ENCODE data around the gene FAM43A. TPM values are rescaled to one million over a fixed set of nuclear protein-coding genes. Genes with fewer than 3 reads are reported as not detected.
A peak's percentile ranks its signal among the peaks of the same experiment; 100 is the strongest.

Gene FAM43A
- total and polyA plus RNA-seq, 2 of the 8 experiments (the other 6 are each of a cell fraction or from before 2014, with no cell fraction given), result 2.3 to 2.6 TPM

- Histone ChIP-seq H3K4ac (replicated peaks; ENCODE audit: insufficient read length, low read depth, low read length) (peak overlapping the region; percentile 58), H4K5ac (ENCODE audit: insufficient read length, low read depth, low read length) (peak overlapping the region; percentile 20), H3K27me3 (replicated peaks in 1 of 4; ENCODE audit: control insufficient read depth in 3 of 4, extremely low read depth in 1 of 4, insufficient read depth in 3 of 4, low read length in 3 of 4) (peaks cover 7 to 36% (median 29%) of the 10 kb centered on the region in 4 experiments), H3K56ac (replicated peaks; ENCODE audit: insufficient read length, low read depth, low read length) (peak overlapping the region; percentile 55), H3K9me3 (ENCODE audit: insufficient read depth in 2 of 2, low read depth in 1 of 2, low read length in 1 of 2) (no peaks in the 10 kb centered on the region), H2BK15ac (ENCODE audit: low read length) (peak overlapping the region; percentile 88; the same call in 1 of the 2 replicates), H2BK20ac (ENCODE audit: low read length) (no peak overlapping the region), H2BK12ac (ENCODE audit: low read depth, low read length) (peak overlapping the region; percentile 96; the same call in 1 of the 2 replicates), H3K18ac (ENCODE audit: extremely low read depth, low read length) (peak overlapping the region; percentile 86), H3K79me1 (ENCODE audit: low read depth, low read length) (no peaks in the 10 kb centered on the region), H3K4me3 (ENCODE audit: extremely low read depth in 1 of 4, insufficient read depth in 2 of 4, low read depth in 3 of 4, low read length in 4 of 4) (peak overlapping the region; percentile 42 to 79 (median 70)), H2AK5ac (ENCODE audit: low read depth, low read length) (no peak overlapping the region), H3K36me3 (ENCODE audit: control insufficient read depth in 2 of 4, insufficient read depth in 4 of 4, low read length in 3 of 4) (no peaks in the 10 kb centered on the region), H3K4me2 (ENCODE audit: insufficient read depth in 1 of 2, low read depth in 2 of 2, low read length in 2 of 2) (peak overlapping the region; percentile 90 to 97), H3K23me2 (ENCODE audit: low read depth, low read length) (peaks cover 22% of the 10 kb centered on the region; the same call in 1 of the 2 replicates), H2AFZ (ENCODE audit: low read length) (peak overlapping the region; percentile 30), H3K4me1 (replicated peaks in 1 of 4; ENCODE audit: control insufficient read depth in 3 of 4, insufficient read depth in 4 of 4, low read length in 3 of 4) (peaks cover 0 to 13% (median 11%) of the 10 kb centered on the region in 4 experiments; a peak in 6 of 7 replicates), H3K23ac (ENCODE audit: insufficient read length) (no peak overlapping the region), H3K14ac (ENCODE audit: insufficient read length) (no peak overlapping the region), H2BK120ac (replicated peaks; ENCODE audit: low read depth, low read length) (no peak overlapping the region), H3K27ac (ENCODE audit: low read depth, low read length) (no peak overlapping the region), H4K91ac (replicated peaks; ENCODE audit: insufficient read length, low read length) (no peak overlapping the region), H4K8ac (ENCODE audit: extremely low read depth, insufficient read depth, low read length) (peak overlapping the region; percentile 66), H2BK5ac (ENCODE audit: low read depth, low read length) (peak overlapping the region; percentile 49; the same call in 1 of the 2 replicates), H3K79me2 (ENCODE audit: control insufficient read depth in 1 of 2, insufficient read depth in 2 of 2, low read length in 2 of 2) (no peaks in the 10 kb centered on the region), H3K9ac (replicated peaks in 1 of 4; ENCODE audit: extremely low read depth in 1 of 4, low read depth in 3 of 4, low read length in 3 of 4) (peak overlapping the region in 2 of 4 experiments; percentile 25 to 39; a peak in 2 of 7 replicates), H4K20me1 (replicated peaks in 1 of 2; ENCODE audit: control insufficient read depth in 1 of 2, insufficient read depth in 2 of 2, low read length in 2 of 2) (peaks cover 0 to 5% of the 10 kb centered on the region in 2 experiments)
- 2% methylated on average over 48 of the region's 57 CpGs; no CpG with 5 or more reads in 1 of the 2 experiments for WGBS, 2 experiments (ENCODE audit: extremely low coverage in 1 of 2, insufficient coverage in 1 of 2, insufficient read length in 1 of 2, insufficient replicate concordance in 2 of 2, low coverage in 1 of 2, low lambda C conversion rate in 2 of 2, missing lambda C conversion rate in 1 of 2)
- peak; percentile 51 to 84 for DNase-seq (ENCODE audit: low read depth in 1 of 2, low spot score in 2 of 2)
- no peak for FAIRE-seq
- ChIA-PET POLR2A (ENCODE audit: partially characterized antibody) (interaction anchor here (0.6 to 3.7 kb wide), 20 partner anchors 9 to 573 kb away, joined by 3 to 30 read pairs (median 4); partner anchors contain the start of genes LSG1 and TMEM44), CTCF (ENCODE audit: partially characterized antibody) (interaction anchor here (0.7 to 9.3 kb wide), 62 partner anchors 8 to 573 kb away, joined by 3 to 110 read pairs (median 4); partner anchors contain the start of gene LSG1)
- TF ChIP-seq ATF2 (IDR thresholded peaks at IDR 0.05; ENCODE audit: low read length) (no peak), FOSL1 (IDR thresholded peaks at IDR 0.05; ENCODE audit: insufficient read depth, low read depth, low read length) (no peak), JUN (IDR thresholded peaks at IDR 0.05; ENCODE audit: low read depth, low read length) (no peak), MAFK (IDR thresholded peaks at IDR 0.05; ENCODE audit: low read depth, low read length) (no peak), GABPA (IDR thresholded peaks at IDR 0.05; ENCODE audit: borderline replicate concordance, insufficient read depth, low read length) (peak; percentile 31; the same call in 1 of the 2 replicates), E2F6 (IDR thresholded peaks at IDR 0.05) (no peak; the same call in 1 of the 2 replicates), SIX5 (IDR thresholded peaks at IDR 0.05; ENCODE audit: low read depth, low read length) (no peak), CHD2 (IDR thresholded peaks at IDR 0.05; ENCODE audit: low read length) (peak; percentile 52; the same call in 1 of the 2 replicates)
- TF ChIP-seq, protein P1, sequence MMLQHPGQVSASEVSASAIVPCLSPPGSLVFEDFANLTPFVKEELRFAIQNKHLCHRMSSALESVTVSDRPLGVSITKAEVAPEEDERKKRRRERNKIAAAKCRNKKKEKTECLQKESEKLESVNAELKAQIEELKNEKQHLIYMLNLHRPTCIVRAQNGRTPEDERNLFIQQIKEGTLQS (IDR thresholded peaks at IDR 0.05; ENCODE audit: insufficient read depth, low read depth, low read length), result no peak
These were observed 2.0 kb downstream of the FAM43A start for GRCh38 chr3:194687638-194688199.
